Loucy (cell line): ENCODE measurements around the gene LRRC27.
A peak's percentile ranks its signal among the peaks of the same experiment; 100 is the strongest.

Experiments used
- H2AFZ ChIP-seq: fragments of 200-600 bp; sonication (generic); 2 replicates; pipeline ENCODE4 v1.6.0; 2016; ENCODE audit warnings: antibody characterized with exemption, mild to moderate bottlenecking, low read length, moderate library complexity
- H3F3A ChIP-seq: fragments of 200-600 bp; 2 replicates; pipeline ENCODE4 v1.6.0; 2016; ENCODE audit warnings: antibody characterized with exemption, low read depth, mild to moderate bottlenecking
- H3K27me3 ChIP-seq: fragments of 200-600 bp; sonication (generic); 2 replicates; pipeline ENCODE4 v1.6.1; 2014; ENCODE audit warnings: low read length, mild to moderate bottlenecking; ENCODE audit not compliant: insufficient read depth, poor library complexity, severe bottlenecking
- H3K36me3 ChIP-seq: fragments of 200-600 bp; sonication (generic); 2 replicates; pipeline ENCODE4 v1.6.1; 2016; ENCODE audit warnings: low read length; ENCODE audit not compliant: insufficient read depth
- H3K4me1 ChIP-seq: fragments of 200-600 bp; sonication (generic); 2 replicates; pipeline ENCODE4 v1.5.1; 2014; ENCODE audit warnings: low read length, mild to moderate bottlenecking; ENCODE audit not compliant: insufficient read depth, poor library complexity, severe bottlenecking
- H3K4me2 ChIP-seq: fragments of 200-600 bp; sonication (generic); 2 replicates; pipeline ENCODE4 v1.6.0; 2014; ENCODE audit warnings: antibody characterized with exemption, low read length, low read depth, mild to moderate bottlenecking; ENCODE audit not compliant: poor library complexity, severe bottlenecking
- H3K4me3 ChIP-seq: fragments of 200-600 bp; sonication (generic); 2 replicates; pipeline ENCODE4 v1.5.1; 2014; ENCODE audit warnings: low read length, mild to moderate bottlenecking, mixed read lengths; ENCODE audit not compliant: poor library complexity, severe bottlenecking
- H3K79me2 ChIP-seq: fragments of 200-600 bp; sonication (generic); 2 replicates; pipeline ENCODE4 v1.6.1; 2014; ENCODE audit warnings: low read length; ENCODE audit not compliant: insufficient read depth
- H3K9ac ChIP-seq: fragments of 200-600 bp; sonication (generic); 2 replicates; pipeline ENCODE4 v1.6.0; 2014; ENCODE audit warnings: mild to moderate bottlenecking, low read depth, low read length, moderate library complexity; ENCODE audit not compliant: poor library complexity, severe bottlenecking
- H3K9me2 ChIP-seq: fragments of 200-600 bp; sonication (generic); replicated peaks from 2 replicates; pipeline ENCODE4 v1.6.1; 2016; ENCODE audit warnings: low read depth, low read length, mixed read lengths
- H3K9me3 ChIP-seq: fragments of 200-600 bp; sonication (generic); 2 replicates; pipeline ENCODE4 v1.6.1; 2014; ENCODE audit warnings: mild to moderate bottlenecking, antibody characterized with exemption, low read length, low read depth; ENCODE audit not compliant: insufficient read depth
- H4K20me1 ChIP-seq: fragments of 200-600 bp; sonication (generic); 2 replicates; pipeline ENCODE4 v1.6.0; 2014; ENCODE audit warnings: antibody characterized with exemption, low read length, mild to moderate bottlenecking; ENCODE audit not compliant: insufficient read depth, poor library complexity, severe bottlenecking
- EZH2phosphoT487 ChIP-seq: fragments of 200-600 bp; IDR thresholded peaks from 2 replicates; pipeline ENCODE4 v1.6.1; 2018; ENCODE audit warnings: antibody characterized with exemption, mild to moderate bottlenecking, moderate library complexity, borderline replicate concordance
- TF ChIP-seq, protein P1 (sequence below): fragments of 200-600 bp; sonication (generic); conservative IDR thresholded peaks from 2 replicates; pipeline ENCODE4 v1.5.1; 2014; ENCODE audit warnings: mild to moderate bottlenecking, antibody characterized with exemption, low read length

The LRRC27 gene

GRCh38 chr10:132423966-132424861, 92.2 kb downstream of the LRRC27 start:
- Histone ChIP-seq H4K20me1 (no peaks in the 10 kb centered on the region), H3F3A (peaks cover 7% of the 10 kb centered on the region; the same call in 1 of the 2 replicates), H3K9me3 (no peaks in the 10 kb centered on the region), H3K79me2 (peaks cover 19% of the 10 kb centered on the region; the same call in 1 of the 2 replicates), H3K4me1 (peaks cover 50% of the 10 kb centered on the region), H3K9ac (peak overlapping the region; percentile 87), H3K4me3 (no peak overlapping the region), H3K4me2 (no peak overlapping the region), H3K36me3 (no peaks in the 10 kb centered on the region), H3K9me2 (no peaks in the 10 kb centered on the region), H3K27me3 (no peaks in the 10 kb centered on the region), H2AFZ (no peak overlapping the region)
- TF ChIP-seq, protein P1, sequence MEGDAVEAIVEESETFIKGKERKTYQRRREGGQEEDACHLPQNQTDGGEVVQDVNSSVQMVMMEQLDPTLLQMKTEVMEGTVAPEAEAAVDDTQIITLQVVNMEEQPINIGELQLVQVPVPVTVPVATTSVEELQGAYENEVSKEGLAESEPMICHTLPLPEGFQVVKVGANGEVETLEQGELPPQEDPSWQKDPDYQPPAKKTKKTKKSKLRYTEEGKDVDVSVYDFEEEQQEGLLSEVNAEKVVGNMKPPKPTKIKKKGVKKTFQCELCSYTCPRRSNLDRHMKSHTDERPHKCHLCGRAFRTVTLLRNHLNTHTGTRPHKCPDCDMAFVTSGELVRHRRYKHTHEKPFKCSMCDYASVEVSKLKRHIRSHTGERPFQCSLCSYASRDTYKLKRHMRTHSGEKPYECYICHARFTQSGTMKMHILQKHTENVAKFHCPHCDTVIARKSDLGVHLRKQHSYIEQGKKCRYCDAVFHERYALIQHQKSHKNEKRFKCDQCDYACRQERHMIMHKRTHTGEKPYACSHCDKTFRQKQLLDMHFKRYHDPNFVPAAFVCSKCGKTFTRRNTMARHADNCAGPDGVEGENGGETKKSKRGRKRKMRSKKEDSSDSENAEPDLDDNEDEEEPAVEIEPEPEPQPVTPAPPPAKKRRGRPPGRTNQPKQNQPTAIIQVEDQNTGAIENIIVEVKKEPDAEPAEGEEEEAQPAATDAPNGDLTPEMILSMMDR, result no peak
- TF ChIP-seq EZH2phosphoT487, result no peak

GRCh38 chr10:132425029-132425756, 93.2 kb downstream of the LRRC27 start:
- no peak for TF ChIP-seq EZH2phosphoT487
- TF ChIP-seq, protein P1, result no peak
- no peaks in the 10 kb centered on the region for H3K36me3 ChIP-seq
- peak overlapping the region; percentile 87 for H3K9ac ChIP-seq

GRCh38 chr10:132425757-132426155, 93.8 kb downstream of the LRRC27 start:
- peaks cover 51% of the 10 kb centered on the region for H3K4me1 ChIP-seq
- 0 out of 2 replicates have a peak, but pooled peaks cover under 1% of the 10 kb centered on the region for H3F3A ChIP-seq

More at GRCh38 chr10:132425029-132425756, 93.2 kb downstream of the LRRC27 start:
- H3F3A ChIP-seq, result peaks cover 4% of the 10 kb centered on the region; the same call in 1 of the 2 replicates
- H3K4me1 ChIP-seq, result peaks cover 52% of the 10 kb centered on the region
- H4K20me1 ChIP-seq, result no peaks in the 10 kb centered on the region
- no peaks in the 10 kb centered on the region for H3K27me3 ChIP-seq
- no peak overlapping the region for H2AFZ ChIP-seq
- H3K9me2 ChIP-seq, result no peaks in the 10 kb centered on the region
- no peaks in the 10 kb centered on the region for H3K9me3 ChIP-seq
- no peak overlapping the region for H3K4me3 ChIP-seq
- H3K4me2 ChIP-seq, result no peak overlapping the region
- H3K79me2 ChIP-seq, result peaks cover 11% of the 10 kb centered on the region; the same call in 1 of the 2 replicates

More at GRCh38 chr10:132425757-132426155, 93.8 kb downstream of the LRRC27 start:
- Histone ChIP-seq H3K4me3 (no peak overlapping the region), H3K9me3 (no peaks in the 10 kb centered on the region), H3K79me2 (peaks cover 9% of the 10 kb centered on the region; the same call in 1 of the 2 replicates), H3K9ac (no peak overlapping the region), H4K20me1 (no peaks in the 10 kb centered on the region), H3K27me3 (no peaks in the 10 kb centered on the region), H3K9me2 (no peaks in the 10 kb centered on the region), H3K36me3 (no peaks in the 10 kb centered on the region), H2AFZ (no peak overlapping the region), H3K4me2 (no peak overlapping the region)
- no peak for TF ChIP-seq EZH2phosphoT487
- TF ChIP-seq, protein P1, result no peak
